Glutamatergic neuron (in vitro differentiated cells): ENCODE data around the gene TIE1. TPM values are rescaled to one million over a fixed set of nuclear protein-coding genes. Genes with fewer than 3 reads are reported as not detected.
A peak's percentile ranks its signal among the peaks of the same experiment; 100 is the strongest.

ENCODE experiments used
- DNase-seq: peaks from one replicate; pipeline ENCODE4 v3.0.0; 2022
- H3K27ac Mint-ChIP-seq: one replicate; pipeline ENCODE4 v1.8.0; 2020; ENCODE audit warnings: mild to moderate bottlenecking, mixed read lengths, inconsistent platforms; ENCODE audit not compliant: unreplicated experiment
- H3K27me3 Mint-ChIP-seq: one replicate; pipeline ENCODE4 v1.8.0; 2020; ENCODE audit warnings: mild to moderate bottlenecking, moderate library complexity, mixed read lengths, inconsistent platforms; ENCODE audit not compliant: unreplicated experiment
- H3K36me3 Mint-ChIP-seq: one replicate; pipeline ENCODE4 v1.8.0; 2020; ENCODE audit warnings: mild to moderate bottlenecking, mixed read lengths, inconsistent platforms; ENCODE audit not compliant: unreplicated experiment
- H3K4me1 Mint-ChIP-seq: one replicate; pipeline ENCODE4 v1.8.0; 2020; ENCODE audit warnings: mild to moderate bottlenecking, low read depth, mixed read lengths, inconsistent platforms; ENCODE audit not compliant: unreplicated experiment
- H3K4me3 Mint-ChIP-seq: one replicate; pipeline ENCODE4 v1.8.0; 2020; ENCODE audit warnings: mild to moderate bottlenecking, mixed read lengths, inconsistent platforms; ENCODE audit not compliant: unreplicated experiment
- H3K9me3 Mint-ChIP-seq: one replicate; pipeline ENCODE4 v1.8.0; 2020; ENCODE audit warnings: mild to moderate bottlenecking, moderate library complexity, mixed read lengths, inconsistent platforms; ENCODE audit not compliant: unreplicated experiment
- CTCF ChIP-seq: fragments of 200-600 bp; sonication (generic); IDR thresholded peaks from one replicate; pipeline ENCODE4 v1.5.0; 2021; ENCODE audit not compliant: partially characterized antibody, unreplicated experiment
- total RNA-seq: library from RNA; stranded (reverse); fragmentation: NEBNext Ultra II Directional; extraction: Animal tissue kit (Norgen Biotek cat#: 25700); gene quantifications from one replicate; pipeline ENCODE4 v1.2.1, GENCODE V29; 2021; ENCODE audit not compliant: unreplicated experiment

TIE1 gene
- total RNA-seq, 1 donor from 2014 or later: 11.3 TPM

DNA sequence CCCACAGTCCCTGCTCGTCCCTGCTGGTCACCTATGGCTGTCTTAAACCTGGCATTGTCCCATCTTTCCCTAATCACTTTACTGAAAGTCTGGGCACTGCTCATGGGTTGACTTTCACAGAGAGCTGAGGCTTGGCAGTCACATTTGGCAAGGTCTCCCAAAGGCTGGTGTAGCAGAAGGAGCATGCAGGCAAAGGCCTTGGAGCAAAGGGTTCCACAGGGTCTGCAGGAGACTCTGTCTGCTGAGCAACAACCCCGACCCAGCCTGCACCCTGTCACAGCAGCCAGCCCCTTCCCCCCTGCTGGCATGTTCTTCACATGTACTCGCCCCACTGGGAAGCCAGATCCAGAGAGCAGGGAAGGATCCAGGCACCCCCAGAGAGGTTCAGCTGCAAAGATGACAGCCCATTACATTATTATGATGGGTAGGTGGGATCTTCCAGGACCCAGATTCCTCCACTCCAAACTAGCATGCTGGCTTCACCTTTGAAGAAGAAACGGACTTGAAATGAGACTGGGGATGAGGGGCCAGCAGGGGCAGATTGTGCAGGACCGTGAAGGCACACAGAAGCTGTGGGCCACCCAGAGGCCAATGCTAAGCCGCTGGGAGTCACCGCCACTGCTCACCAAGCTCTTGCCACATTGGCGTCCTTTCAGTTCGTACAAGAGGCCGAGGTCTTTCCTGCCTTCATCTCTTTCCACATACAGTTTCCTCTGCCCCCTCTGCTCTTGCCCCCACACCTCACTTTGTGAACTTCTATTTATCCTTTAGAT, 45.2 kb upstream of the TIE1 start:
- Mint-ChIP-seq H3K4me3 (no peak overlapping the region), H3K27ac (no peak overlapping the region), H3K36me3 (peaks cover 30% of the 10 kb centered on the region), H3K9me3 (peaks cover 10% of the 10 kb centered on the region), H3K4me1 (no peaks in the 10 kb centered on the region), H3K27me3 (peaks cover 2% of the 10 kb centered on the region)
- no peak for TF ChIP-seq CTCF
- no peak for DNase-seq

DNA sequence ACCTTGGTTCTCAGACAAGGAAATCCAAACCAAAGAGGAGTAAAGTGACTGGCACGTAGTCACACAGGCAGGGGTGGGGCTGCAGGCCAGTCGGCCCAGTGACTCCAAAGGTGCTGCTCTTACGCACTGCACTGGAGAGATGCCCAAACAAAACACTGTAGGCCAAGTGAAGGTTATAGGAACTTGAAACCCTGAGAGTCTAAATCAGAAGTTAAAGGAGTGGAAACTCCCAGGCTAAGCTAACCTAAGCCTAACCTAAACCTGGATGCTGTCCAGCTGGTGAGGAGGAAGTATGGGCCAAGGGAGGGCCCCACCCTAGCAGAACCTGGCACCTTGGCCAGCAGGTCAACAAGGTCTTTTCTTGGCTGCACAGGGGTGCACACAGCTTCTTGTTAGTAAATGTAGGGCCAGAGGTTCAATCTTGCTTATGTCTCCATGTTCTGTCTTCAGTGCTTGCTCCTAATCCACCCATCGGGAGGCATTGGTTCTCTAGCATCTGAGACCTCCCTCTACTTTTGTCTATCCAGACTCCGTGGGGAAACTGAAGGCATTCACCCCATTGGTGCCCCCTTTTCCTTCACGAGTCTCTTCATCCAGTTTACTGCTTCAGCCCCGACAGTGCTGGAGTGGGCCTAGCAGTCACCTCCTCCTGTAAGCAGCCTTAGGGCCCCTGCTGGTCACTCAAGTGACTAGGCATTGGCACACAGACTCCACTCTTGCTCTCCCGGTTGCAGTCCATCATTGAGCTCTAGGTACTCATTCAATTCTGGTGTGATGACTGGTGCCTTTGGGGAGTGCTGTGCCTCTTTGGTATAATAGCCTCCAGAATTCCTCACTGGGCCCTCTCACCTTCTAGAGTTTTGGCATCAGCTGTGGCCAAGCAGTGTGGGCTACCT, 43.9 kb upstream of the TIE1 start:
- TF ChIP-seq CTCF: no peak
- H3K4me3 Mint-ChIP-seq: no peak overlapping the region
- DNase-seq: no peak
- H3K27me3 Mint-ChIP-seq: peaks cover 2% of the 10 kb centered on the region
- peaks cover 17% of the 10 kb centered on the region for H3K9me3 Mint-ChIP-seq
- peaks cover 38% of the 10 kb centered on the region for H3K36me3 Mint-ChIP-seq
- no peaks in the 10 kb centered on the region for H3K4me1 Mint-ChIP-seq
- H3K27ac Mint-ChIP-seq: no peak overlapping the region

DNA sequence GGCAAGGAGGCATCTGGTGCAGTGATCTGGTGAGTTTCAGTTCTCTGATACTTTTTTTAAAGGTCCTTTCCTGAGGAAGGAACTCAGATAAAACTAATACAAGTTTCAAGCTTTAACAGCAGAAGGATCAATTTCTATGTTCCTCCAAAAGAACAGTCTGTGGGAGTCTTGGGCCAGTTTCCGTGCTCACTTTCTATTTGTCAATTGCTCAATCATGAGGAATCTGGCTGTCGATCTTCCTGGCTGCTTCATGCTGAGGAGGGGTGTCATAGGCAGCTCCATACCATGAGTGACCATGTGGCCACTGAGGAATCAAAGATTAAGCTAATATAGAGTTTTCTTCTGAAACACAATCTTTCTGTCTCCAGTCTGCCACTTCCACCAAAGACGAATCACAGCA, 42.4 kb upstream of the TIE1 start:
- peaks cover 12% of the 10 kb centered on the region for H3K9me3 Mint-ChIP-seq
- no peak for TF ChIP-seq CTCF
- H3K4me3 Mint-ChIP-seq: no peak overlapping the region
- peaks cover 37% of the 10 kb centered on the region for H3K36me3 Mint-ChIP-seq
- no peaks in the 10 kb centered on the region for H3K4me1 Mint-ChIP-seq
- no peak for DNase-seq
- H3K27me3 Mint-ChIP-seq: peaks cover 3% of the 10 kb centered on the region
- no peak overlapping the region for H3K27ac Mint-ChIP-seq

DNA sequence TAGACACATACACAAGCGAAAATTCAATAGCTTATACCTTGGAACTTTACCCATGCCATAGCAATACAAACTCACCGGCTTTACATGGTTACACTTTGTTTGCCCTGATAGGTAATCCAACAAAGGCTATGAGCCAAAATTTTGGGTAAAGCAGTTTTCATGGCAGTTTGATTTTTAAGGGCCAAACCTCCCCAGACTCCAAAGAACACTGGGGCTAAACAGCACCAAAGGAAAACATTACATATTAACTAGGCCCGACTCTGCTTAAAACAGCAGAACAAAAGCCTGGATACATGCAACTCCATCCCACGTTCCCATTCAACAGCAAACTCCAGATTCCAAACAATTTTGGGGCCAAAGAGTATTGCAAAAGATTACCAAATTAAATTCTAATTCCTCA, 35.4 kb upstream of the TIE1 start:
- no peak overlapping the region for H3K27ac Mint-ChIP-seq
- peaks cover 28% of the 10 kb centered on the region for H3K36me3 Mint-ChIP-seq
- peak overlapping the region; percentile 25 for H3K4me3 Mint-ChIP-seq
- peaks cover 14% of the 10 kb centered on the region for H3K9me3 Mint-ChIP-seq
- DNase-seq: no peak
- H3K4me1 Mint-ChIP-seq: peaks cover 2% of the 10 kb centered on the region
- no peak for TF ChIP-seq CTCF
- peaks cover 2% of the 10 kb centered on the region for H3K27me3 Mint-ChIP-seq
